CD4-positive, alpha-beta T cell treated with Interleukin-6 at 100 ng/mL for 8 hours (primary cell): Measurements from ENCODE around the gene KCNK7.

Experiments used
- DNase-seq: peaks from one replicate; pipeline ENCODE4 v3.0.0-alpha.2; 2020; ENCODE audit warnings: mixed read lengths, low spot score

The KCNK7 gene

DNA sequence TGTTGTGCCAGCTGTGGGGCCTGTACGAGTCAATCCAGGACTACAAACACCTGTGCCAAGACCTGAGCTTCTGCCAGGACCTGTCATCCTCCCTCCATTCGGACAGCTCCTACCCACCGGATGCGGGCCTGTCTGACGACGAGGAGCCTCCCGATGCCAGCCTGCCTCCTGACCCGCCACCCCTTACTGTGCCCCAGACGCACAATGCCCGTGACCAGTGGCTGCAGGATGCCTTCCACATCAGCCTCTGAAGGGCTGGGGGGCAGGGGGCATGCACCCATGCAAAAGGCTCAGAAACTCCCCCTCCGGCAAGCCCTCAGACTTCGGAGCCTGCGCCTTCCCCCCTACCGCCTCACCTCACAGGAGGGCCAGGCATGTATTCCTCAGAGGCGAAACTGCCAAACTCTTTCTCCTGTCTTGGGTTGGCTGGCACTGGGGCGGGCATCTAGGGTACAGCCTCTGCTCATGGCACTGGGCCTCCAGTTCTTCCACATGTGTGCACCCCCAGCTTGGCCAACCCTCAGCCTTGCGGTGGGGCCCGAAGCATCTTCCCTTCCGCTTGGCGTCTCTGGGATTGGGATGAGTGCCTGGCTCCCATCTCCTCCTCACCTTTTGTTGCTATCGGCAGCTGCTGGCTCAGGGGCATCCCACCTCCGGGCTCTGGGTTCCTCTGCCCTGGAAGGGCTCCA, 22.1 kb downstream of the KCNK7 start:
- no peak for DNase-seq

GRCh38 chr11:65572356-65573051, 23.1 kb downstream of the KCNK7 start, which contains the start of gene FAM89B:
TSS of gene FAM89B (plus strand) at chr11:65572538. CDS start at chr11:65572670, 132 bp downstream.
- DNase-seq, result peak; percentile 87

GRCh38 chr11:65571940-65572339, 23.7 kb downstream of the KCNK7 start:
- no peak for DNase-seq

DNA sequence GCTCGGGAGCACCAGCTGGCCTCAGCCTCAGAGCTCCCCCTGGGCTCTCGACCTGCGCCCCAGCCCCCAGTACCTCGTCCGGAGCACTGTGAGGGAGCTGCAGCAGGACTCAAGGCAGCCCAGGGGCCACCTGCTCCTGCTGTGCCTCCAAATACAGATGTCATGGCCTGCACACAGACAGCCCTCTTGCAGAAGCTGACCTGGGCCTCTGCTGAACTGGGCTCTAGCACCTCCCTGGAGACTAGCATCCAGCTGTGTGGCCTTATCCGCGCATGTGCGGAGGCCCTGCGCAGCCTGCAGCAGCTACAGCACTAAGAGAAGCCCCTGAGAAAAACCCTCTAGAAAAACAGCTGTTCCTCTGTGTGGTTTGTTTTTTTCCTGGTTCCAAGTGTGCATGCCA, 24.2 kb downstream of the KCNK7 start:
- DNase-seq, result no peak

DNA sequence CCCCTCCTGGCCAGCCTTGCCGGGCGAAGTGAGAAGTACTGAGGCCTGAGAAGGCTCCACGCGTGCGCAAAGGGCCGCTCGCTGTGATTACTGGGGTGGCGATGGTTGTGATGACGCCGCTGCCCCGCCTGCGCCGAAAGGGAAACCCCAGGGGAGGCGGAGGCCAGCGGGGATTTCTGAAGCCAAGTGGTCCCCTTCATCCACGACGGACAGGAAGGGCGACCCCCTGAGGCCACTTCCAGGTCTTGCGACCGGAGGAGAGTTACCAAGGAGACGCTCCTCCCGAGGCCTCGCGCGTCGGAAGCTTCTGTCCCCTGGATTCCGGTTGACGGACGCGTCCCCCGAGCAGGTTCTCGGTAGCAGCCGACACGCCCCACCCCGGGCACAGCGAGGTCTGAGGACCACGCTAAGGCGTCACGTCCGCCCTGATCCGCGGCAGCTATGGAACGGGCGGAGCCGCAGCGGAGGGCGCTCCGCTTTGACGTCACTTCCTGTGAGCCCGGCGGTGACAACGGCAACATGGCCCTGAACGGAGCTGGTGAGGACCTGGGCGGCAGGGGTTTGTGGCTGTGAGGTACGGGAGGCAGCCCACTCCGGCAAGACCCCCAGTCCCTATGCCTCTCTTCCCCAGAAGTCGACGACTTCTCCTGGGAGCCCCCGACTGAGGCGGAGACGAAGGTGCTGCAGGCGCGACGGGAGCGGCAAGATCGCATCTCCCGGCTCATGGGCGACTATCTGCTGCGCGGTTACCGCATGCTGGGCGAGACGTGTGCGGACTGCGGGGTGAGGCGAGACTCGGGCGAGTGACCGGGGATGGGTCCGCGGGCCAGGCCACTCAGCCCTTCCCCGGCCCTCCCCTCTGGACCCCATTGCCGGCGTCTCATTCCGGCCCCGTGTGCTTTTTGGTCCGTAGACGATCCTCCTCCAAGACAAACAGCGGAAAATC, 25.4 kb downstream of the KCNK7 start, which contains the start of gene ZNRD2:
TSS of gene ZNRD2 (plus strand) at position 505 of the 946 bp plus-strand sequence. CDS start at position 520, 15 bp downstream.
- DNase-seq, result peak; percentile 98

GRCh38 chr11:65569164-65569972, 26.2 kb downstream of the KCNK7 start:
- DNase-seq, result no peak

DNA sequence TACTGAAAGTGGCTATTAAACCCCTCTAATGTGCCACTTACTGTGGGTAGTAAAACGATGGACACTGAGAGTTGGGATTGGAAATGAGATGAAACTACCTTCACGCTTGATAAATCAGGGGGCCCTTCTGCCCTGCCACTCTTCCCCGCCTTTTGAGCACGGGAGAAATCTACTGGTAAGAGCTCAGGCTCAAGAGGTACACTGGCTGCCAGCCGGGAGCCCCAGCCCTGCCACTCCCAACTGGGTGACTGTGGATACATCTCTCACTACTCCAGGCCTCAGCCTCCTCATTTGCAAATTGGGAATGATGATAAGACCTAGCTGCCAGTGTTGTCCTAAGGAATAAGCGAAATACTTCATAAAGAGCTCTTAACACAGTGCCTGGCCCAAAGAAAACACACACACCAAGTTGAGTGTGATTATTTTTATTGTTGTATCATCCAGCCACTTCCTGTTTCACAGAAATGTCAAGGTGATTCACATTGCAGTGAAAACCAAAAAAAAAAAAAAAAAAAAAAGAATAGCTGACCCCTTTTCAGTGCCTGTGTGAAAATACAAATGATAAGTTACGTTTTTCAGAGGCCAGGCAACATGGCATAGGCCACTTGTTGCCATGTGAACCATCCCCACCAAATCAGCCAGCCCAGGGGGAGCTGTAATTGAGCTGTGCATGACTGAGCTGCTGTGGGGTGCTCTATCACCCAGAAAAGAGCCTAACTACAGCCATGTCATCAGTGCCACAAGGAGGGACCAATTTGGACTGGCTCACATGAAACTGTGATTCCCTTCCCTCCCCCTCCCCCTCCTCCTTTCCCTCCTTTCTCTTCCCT, 29.8 kb downstream of the KCNK7 start:
- peak; percentile 48 for DNase-seq

DNA sequence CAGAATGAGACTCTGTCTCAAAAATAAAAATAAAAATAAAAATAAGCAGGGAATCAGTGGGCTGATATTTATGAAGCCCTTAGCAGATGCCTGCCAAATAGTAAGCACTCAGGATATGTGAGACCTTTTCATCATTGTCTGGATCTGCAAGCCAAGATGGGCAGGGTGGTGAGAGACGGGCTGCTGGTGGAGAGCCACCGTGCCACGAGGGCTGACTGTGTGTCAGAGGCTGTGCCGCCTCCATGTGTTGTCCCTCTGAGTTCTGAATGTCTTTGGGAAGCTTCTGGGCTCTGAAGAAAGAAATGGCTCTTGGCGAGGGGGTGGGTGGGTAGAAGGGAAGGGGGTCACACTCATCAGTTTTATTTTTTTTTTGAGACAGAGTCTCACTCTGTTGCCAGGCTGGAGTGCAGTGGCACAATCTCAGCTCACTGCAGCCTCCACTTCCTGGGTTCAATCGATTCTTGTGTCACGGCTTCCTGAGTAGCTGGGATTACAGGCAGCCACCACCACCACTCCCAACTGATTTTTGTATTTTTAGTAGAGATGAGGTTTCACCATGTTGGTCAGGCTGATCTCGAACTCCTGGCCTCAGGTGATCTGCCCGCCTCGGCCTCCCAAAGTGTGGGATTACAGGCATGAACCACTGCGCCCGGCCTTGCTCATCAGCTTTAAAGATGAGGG, 30.6 kb downstream of the KCNK7 start:
- peak; percentile 49 for DNase-seq

DNA sequence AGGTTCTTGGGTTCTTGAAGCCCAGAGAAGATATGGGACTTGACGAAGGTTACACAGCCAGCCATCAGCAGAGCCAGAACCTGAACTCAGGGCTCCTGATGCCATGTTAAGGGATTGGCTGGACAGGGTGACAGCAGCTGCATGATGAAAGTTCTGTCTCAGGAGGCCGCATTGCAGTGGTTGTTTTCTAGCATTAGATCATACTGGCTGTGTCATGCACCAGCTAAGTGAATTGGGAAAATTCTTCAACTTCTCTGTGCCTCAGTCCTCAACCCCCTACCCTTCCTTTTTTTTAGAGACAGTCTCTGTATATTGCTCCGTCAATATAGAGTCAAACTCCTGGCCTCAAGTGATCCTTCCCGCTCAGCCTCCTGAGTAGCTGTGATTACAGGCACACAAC, 32.0 kb downstream of the KCNK7 start:
- no peak for DNase-seq

- no peak for DNase-seq
Observed at GRCh38 chr11:65562788-65563187, 32.8 kb downstream of the KCNK7 start.

DNA sequence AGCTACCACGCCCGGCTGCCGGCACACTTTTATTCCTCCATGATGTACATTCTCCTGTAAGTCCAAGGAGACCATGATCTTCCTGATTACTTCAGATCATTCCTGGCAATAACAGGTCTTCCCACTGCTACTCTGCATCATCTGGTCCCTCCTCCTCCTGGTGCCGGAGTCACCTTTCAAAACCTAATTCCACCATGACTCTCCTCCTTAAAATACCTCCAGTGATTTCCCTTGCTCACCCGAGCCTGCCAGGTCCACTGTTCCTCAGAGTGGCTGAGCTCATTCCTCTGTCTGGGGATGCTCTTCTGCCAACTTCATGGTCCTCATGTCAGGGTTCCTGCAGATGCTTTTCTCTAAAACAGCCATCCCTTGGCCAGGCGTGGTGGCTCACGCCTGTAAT, 33.6 kb downstream of the KCNK7 start:
- no peak for DNase-seq

DNA sequence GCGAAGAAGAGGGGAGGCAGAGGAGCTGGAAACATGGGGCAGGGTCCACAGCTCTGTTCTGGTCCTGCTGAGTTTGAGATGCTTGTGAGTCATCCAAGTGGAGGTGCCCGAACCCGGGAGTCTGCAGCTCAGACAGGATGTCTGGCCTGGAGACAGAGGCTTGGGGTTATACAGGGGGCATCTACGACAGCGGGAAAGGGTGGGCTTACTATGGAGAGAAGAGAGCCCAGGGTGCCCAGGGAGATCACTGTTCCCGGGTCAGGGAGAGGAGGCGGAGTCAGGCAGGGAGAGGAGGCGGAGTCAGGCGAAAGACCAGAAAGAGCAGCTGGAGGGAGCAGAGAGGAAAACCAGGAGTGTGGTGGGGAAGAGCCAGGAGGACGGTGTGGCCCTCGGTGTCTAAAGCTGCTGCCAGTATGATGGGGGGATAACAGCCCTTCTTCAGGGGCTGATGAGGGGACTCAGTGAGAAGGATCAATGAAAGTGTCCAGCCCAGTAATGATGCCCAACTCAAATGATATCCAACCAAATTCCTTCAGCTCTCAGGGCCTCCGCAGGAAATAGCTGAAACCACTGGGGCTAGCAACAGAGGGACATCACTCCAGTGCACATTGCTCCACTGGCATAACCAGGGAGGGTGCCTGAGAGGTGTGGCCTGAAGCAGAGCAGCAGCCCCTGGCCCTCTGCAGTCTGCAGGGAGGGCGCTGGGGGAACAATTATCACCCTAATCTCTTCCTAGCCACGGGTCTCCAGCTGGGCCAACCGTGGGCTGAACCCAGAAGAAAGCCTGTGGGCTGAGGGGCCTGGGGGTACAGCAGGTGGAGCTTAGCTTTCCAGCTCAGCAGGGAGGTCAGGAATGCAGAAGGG, 34.8 kb downstream of the KCNK7 start:
- no peak for DNase-seq

DNA sequence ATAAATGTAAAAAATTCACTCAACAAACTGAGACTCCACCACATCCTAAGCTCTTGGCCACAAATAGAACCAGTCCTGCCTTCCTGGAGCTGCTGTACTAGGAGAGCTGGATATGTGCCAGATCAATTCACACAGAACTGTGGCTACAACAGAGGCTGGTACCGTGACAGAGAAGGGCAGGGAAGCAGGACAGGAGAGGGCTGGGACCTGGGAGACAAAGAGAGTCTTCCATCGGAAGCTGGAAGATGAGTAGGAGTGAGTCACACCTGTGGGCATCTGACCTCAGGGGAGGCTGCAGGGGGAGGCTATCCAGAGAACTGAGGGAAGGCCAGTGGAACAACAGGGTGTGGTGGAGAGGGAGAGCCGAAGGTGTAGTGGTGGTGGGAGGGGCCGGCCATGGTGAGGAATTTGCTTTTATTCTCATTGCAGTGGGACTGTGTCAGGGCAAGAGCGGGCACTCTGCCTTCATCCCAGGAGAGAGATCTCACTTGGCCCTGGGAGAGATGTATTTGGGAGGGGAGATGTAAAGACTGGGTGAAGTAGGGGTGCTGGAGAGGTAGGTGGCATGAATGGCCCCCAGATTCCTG, 35.6 kb downstream of the KCNK7 start:
- DNase-seq, result no peak

DNA sequence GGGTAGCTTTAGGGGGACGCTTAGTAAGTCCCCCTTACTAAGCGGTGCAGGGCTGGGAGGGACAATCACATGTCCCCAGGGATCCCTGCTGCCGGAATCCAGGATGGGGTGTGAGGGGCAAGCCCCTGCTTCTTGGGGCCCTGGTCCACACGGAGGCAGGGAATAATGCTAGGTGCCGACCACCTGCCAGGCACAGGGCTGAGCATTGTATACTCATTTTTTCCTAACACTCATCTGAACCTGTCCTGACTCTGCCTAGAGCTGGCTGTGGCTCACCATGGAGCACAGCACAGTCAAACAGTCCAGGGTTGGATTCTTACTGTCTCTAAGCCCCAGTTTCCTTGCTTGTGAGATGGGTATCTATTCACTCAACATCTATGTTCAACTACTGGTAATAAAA, 36.1 kb downstream of the KCNK7 start:
- DNase-seq, result no peak

DNA sequence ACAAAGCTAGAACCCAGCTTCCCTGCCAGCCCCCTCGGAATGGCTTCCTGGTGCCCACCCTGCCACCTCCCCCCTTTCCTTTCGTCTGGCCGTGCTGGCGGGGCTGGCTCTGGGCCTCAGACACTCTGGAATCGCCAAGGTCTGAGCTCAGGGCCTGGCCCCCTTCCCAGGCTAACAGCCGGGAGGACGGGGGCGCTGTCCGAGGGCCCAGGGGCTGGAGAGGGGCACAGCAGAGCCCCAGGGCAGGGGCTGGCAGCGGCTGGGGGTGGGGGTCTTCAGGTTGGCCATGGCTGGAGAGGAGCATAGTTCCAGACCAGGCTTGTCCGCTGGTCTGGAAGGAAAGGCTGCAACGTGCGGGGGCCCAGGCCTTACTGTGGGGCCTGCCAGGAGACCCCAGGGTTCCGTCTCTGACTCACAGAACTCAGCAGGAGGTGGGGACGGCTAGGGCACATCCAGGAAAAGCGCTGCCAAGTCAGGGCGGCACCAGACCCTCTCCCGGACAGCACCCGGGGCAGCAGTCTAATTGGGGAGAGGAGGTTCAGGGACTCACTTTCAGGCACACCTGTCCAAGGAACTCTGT, 36.6 kb downstream of the KCNK7 start:
- DNase-seq, result no peak

DNA sequence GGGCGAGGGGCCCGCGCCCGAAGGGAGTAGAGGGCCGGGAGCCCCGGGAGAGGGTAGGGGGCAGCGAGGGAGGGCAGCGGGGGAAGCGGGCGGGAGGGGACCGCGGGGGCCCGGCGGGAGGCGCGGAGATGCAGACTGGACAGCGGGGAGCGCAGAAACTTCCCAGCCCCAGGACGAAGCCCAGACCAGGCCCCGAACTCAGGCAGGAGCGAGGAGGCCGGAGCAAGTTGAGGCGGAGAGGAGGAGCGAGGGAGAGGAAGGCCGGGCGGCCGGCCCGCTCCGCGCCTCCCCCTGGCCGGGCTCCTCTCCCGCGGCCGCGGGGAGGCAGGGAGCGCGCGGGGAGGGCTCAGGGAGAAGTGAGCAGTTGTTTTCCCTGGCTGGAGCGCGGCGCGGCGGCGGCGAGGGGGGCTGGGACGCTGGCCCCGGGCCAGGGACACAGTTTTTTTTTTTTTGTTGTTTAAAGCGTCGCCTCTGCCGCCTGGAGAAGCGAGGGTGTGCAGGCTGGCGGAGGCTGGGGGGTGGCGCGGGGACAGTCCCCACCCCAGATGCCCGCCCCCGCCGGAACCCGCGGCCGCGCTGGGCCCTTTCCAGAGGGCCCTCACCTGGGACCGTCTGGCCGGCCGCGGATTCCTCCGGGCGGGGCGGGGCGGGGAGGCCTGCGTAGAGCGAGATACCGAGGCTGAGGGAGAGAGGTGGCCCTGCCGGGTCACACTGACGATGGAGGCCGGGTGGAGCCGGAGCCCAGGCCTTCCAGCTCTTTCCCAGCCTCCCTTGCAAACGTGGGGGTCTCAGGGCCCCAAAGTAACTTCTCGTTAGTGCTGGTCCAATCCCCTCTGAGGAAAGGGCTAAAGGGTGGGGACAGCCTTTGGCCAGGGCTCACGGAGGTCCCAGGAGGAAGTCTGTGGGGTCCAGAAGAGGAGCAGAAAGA, 37.3 kb downstream of the KCNK7 start, which contains the start of gene LTBP3:
TSS of gene LTBP3 (minus strand) at position 358 of the 928 bp plus-strand sequence. CDS start 400 bp downstream, outside the sequence.
- DNase-seq, result peak; percentile 32
